ENCODE data around the gene CNPY2.
A peak's percentile ranks its signal among the peaks of the same experiment; 100 is the strongest.
"Not testable (repeated sequence)": the region's sequence is repeated elsewhere in the genome, so short reads cannot be mapped to it uniquely, and the experiment has no call there.

The CNPY2 gene

GRCh38 chr12:56332512-56333196 is 16.9 kb upstream of the CNPY2 start:
- H3K4me3 ChIP-seq (ENCODE audit: low read length): peak overlapping the region; percentile 83
- no peaks in the 10 kb centered on the region for H3K27me3 ChIP-seq (ENCODE audit: insufficient read depth, low read length)
- no peaks in the 10 kb centered on the region for H3K9me3 ChIP-seq (ENCODE audit: insufficient read depth, low read depth, low read length)
- H3K36me3 ChIP-seq (ENCODE audit: insufficient read depth, low read depth, low read length): no peaks in the 10 kb centered on the region
- peaks cover 9% of the 10 kb centered on the region for H3K4me1 ChIP-seq (ENCODE audit: insufficient read depth, low read length)
- peak overlapping the region; percentile 94; the same call in 1 of the 2 replicates for H3K9ac ChIP-seq (ENCODE audit: low read depth, low read length)
- peak overlapping the region; percentile 93 for H3K27ac ChIP-seq (ENCODE audit: low read length)

GRCh38 chr12:56330936-56331490 is 15.2 kb upstream of the CNPY2 start:
- Histone ChIP-seq H3K27me3 (ENCODE audit: insufficient read depth, low read length) (no peaks in the 10 kb centered on the region), H3K36me3 (ENCODE audit: insufficient read depth, low read depth, low read length) (peaks cover 6% of the 10 kb centered on the region), H3K27ac (ENCODE audit: low read length) (no peak overlapping the region), H3K4me1 (ENCODE audit: insufficient read depth, low read length) (peaks cover 7% of the 10 kb centered on the region), H3K4me3 (ENCODE audit: low read length) (no peak overlapping the region), H3K9ac (ENCODE audit: low read depth, low read length) (no peak overlapping the region), H3K9me3 (ENCODE audit: insufficient read depth, low read depth, low read length) (no peaks in the 10 kb centered on the region)

GRCh38 chr12:56326533-56326932 is 10.7 kb upstream of the CNPY2 start:
- no peak overlapping the region for H3K4me3 ChIP-seq (ENCODE audit: low read length)
- peaks cover 36% of the 10 kb centered on the region for H3K36me3 ChIP-seq (ENCODE audit: insufficient read depth, low read depth, low read length)
- H3K27me3 ChIP-seq (ENCODE audit: insufficient read depth, low read length): no peaks in the 10 kb centered on the region
- no peak overlapping the region for H3K9ac ChIP-seq (ENCODE audit: low read depth, low read length)
- H3K27ac ChIP-seq (ENCODE audit: low read length): no peak overlapping the region
- no peaks in the 10 kb centered on the region for H3K4me1 ChIP-seq (ENCODE audit: insufficient read depth, low read length)
- H3K9me3 ChIP-seq (ENCODE audit: insufficient read depth, low read depth, low read length): no peaks in the 10 kb centered on the region

GRCh38 chr12:56326126-56326525 is 10.3 kb upstream of the CNPY2 start:
- Histone ChIP-seq H3K27me3 (ENCODE audit: insufficient read depth, low read length) (no peaks in the 10 kb centered on the region), H3K4me1 (ENCODE audit: insufficient read depth, low read length) (no peaks in the 10 kb centered on the region), H3K27ac (ENCODE audit: low read length) (no peak overlapping the region), H3K9me3 (ENCODE audit: insufficient read depth, low read depth, low read length) (no peaks in the 10 kb centered on the region), H3K36me3 (ENCODE audit: insufficient read depth, low read depth, low read length) (peaks cover 36% of the 10 kb centered on the region), H3K4me3 (ENCODE audit: low read length) (no peak overlapping the region), H3K9ac (ENCODE audit: low read depth, low read length) (no peak overlapping the region)

DNA sequence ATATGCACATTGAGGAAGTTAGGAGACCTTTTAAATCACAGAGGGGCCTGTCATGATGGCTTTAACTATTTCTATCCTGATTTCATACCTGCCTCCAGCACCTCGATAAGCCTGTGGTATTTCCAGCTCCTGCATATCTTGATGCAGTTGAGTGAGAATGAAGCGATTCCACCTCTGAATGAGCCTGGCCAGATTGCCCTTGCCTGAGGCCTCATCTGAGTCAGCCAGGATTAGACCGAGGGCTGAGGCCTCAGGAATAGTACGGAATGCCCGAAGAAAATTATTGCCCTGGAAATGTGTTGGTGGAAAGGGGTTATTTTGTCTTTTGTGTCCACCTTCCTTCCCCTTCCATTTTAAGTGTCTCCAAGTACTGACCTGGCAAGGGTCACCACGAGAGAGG is 8.4 kb upstream of the CNPY2 start:
- no peaks in the 10 kb centered on the region for H3K9me3 ChIP-seq (ENCODE audit: insufficient read depth, low read depth, low read length)
- H3K27me3 ChIP-seq (ENCODE audit: insufficient read depth, low read length): no peaks in the 10 kb centered on the region
- H3K4me1 ChIP-seq (ENCODE audit: insufficient read depth, low read length): no peaks in the 10 kb centered on the region
- H3K9ac ChIP-seq (ENCODE audit: low read depth, low read length): no peak overlapping the region
- no peak overlapping the region for H3K4me3 ChIP-seq (ENCODE audit: low read length)
- H3K36me3 ChIP-seq (ENCODE audit: insufficient read depth, low read depth, low read length): peaks cover 44% of the 10 kb centered on the region
- H3K27ac ChIP-seq (ENCODE audit: low read length): no peak overlapping the region

DNA sequence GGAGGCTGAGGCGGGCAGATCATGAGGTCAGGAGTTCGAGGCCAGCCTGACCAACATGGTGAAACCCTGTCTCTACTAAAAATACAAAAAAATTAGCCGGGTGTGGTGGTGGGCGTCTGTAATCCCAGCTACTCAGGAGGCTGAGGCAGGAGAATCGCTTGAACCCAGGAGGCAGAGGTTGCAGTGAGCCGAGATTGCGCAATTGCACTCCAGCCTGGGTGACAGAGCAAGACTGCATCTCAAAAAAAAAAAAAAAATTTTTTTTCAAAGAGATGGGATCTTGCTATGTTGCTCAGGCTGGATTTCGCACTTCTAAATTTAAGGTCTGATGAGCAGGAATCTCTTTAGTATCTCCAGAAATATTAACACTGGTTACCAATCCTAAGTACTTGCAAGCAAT is 5.8 kb upstream of the CNPY2 start:
- H3K4me3 ChIP-seq (ENCODE audit: low read length); H3K9ac ChIP-seq (ENCODE audit: low read depth, low read length); H3K27me3 ChIP-seq (ENCODE audit: insufficient read depth, low read length); H3K4me1 ChIP-seq (ENCODE audit: insufficient read depth, low read length); H3K9me3 ChIP-seq (ENCODE audit: insufficient read depth, low read depth, low read length); H3K27ac ChIP-seq (ENCODE audit: low read length): not testable (repeated sequence)
- H3K36me3 ChIP-seq (ENCODE audit: insufficient read depth, low read depth, low read length): peaks cover 49% of the 10 kb centered on the region

GRCh38 chr12:56321027-56321426 is 5.2 kb upstream of the CNPY2 start:
- Histone ChIP-seq H3K27me3 (ENCODE audit: insufficient read depth, low read length) (no peaks in the 10 kb centered on the region), H3K4me3 (ENCODE audit: low read length) (no peak overlapping the region), H3K27ac (ENCODE audit: low read length) (no peak overlapping the region), H3K9ac (ENCODE audit: low read depth, low read length) (no peak overlapping the region), H3K9me3 (ENCODE audit: insufficient read depth, low read depth, low read length) (no peaks in the 10 kb centered on the region), H3K4me1 (ENCODE audit: insufficient read depth, low read length) (no peaks in the 10 kb centered on the region), H3K36me3 (ENCODE audit: insufficient read depth, low read depth, low read length) (peaks cover 43% of the 10 kb centered on the region)

DNA sequence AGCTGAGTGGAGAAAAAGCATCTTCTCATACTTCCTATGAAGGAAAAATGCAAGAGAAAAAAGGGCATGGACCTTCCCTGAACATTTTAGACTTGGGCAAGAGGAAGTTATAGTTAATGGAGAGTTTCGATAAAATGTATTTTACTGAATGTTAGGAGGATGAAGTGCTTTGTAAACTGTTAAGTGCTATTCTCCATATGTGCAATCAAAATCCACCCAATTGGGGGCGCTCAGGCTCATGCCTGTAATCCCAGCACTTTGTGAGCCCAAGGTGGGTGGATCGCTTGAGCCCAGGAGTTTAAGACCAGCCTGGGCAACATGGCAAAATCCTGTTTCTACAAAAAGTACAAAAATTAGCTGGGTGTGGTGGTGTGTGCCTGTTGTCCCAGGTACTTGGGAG is 1.9 kb upstream of the CNPY2 start:
- peaks cover 35% of the 10 kb centered on the region for H3K36me3 ChIP-seq (ENCODE audit: insufficient read depth, low read depth, low read length)
- H3K27me3 ChIP-seq (ENCODE audit: insufficient read depth, low read length): no peaks in the 10 kb centered on the region
- H3K9ac ChIP-seq (ENCODE audit: low read depth, low read length): no peak overlapping the region
- no peak overlapping the region for H3K27ac ChIP-seq (ENCODE audit: low read length)
- no peaks in the 10 kb centered on the region for H3K9me3 ChIP-seq (ENCODE audit: insufficient read depth, low read depth, low read length)
- H3K4me1 ChIP-seq (ENCODE audit: insufficient read depth, low read length): peaks cover 7% of the 10 kb centered on the region
- no peak overlapping the region for H3K4me3 ChIP-seq (ENCODE audit: low read length)

- peak overlapping the region; percentile 65 for H3K27ac ChIP-seq (ENCODE audit: low read length)
- H3K9ac ChIP-seq (ENCODE audit: low read depth, low read length): peak overlapping the region; percentile 99
- H3K9me3 ChIP-seq (ENCODE audit: insufficient read depth, low read depth, low read length): no peaks in the 10 kb centered on the region
- no peaks in the 10 kb centered on the region for H3K27me3 ChIP-seq (ENCODE audit: insufficient read depth, low read length)
- H3K4me3 ChIP-seq (ENCODE audit: low read length): peak overlapping the region; percentile 96
- H3K4me1 ChIP-seq (ENCODE audit: insufficient read depth, low read length): peaks cover 7% of the 10 kb centered on the region
- H3K36me3 ChIP-seq (ENCODE audit: insufficient read depth, low read depth, low read length): peaks cover 50% of the 10 kb centered on the region
Measured at GRCh38 chr12:56315249-56315621, 553 bp downstream of the CNPY2 start.

DNA sequence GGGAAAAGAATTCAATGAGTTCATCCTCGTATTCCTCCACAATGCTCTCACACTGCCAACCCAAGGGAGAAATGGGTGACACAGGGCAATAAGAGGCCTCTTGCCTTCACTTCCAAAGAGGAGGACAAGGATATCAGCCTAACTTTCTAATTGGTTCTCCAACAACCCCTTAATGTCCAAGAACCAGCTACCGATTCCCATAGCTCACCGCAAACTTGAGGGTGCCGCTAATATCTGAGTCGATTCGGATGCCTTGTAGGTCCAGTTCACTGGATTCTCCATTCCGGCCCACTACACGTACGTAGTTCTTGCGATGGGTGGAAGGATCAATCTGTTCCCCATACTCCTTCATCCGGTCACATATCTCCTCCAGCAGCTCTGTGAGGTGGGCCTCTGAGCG is 4.8 kb downstream of the CNPY2 start:
- Histone ChIP-seq H3K9me3 (ENCODE audit: insufficient read depth, low read depth, low read length) (no peaks in the 10 kb centered on the region), H3K9ac (ENCODE audit: low read depth, low read length) (no peak overlapping the region), H3K4me3 (ENCODE audit: low read length) (no peak overlapping the region), H3K36me3 (ENCODE audit: insufficient read depth, low read depth, low read length) (peaks cover 73% of the 10 kb centered on the region), H3K27ac (ENCODE audit: low read length) (no peak overlapping the region), H3K4me1 (ENCODE audit: insufficient read depth, low read length) (peaks cover 7% of the 10 kb centered on the region), H3K27me3 (ENCODE audit: insufficient read depth, low read length) (no peaks in the 10 kb centered on the region)

DNA sequence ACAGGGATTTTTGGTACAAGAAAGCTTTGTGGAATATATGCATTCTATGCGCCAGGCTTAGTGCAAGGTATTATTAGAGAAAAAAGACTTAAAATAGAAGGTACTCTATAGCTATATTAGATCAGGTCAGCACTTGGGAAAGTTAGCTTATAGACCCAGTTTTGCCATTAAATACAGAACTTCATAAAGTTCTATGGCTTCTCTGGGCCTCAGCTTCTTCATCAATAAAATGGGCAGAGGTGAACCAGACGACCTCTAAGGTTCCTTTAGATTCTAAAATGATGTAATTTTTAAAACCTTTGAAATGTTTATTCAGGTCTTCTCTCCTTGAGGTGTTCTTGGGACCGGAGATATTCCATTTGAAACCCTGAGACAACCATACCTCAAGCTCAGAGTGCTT is 7.1 kb downstream of the CNPY2 start:
- H3K4me1 ChIP-seq (ENCODE audit: insufficient read depth, low read length): no peaks in the 10 kb centered on the region
- H3K9ac ChIP-seq (ENCODE audit: low read depth, low read length): no peak overlapping the region
- no peaks in the 10 kb centered on the region for H3K27me3 ChIP-seq (ENCODE audit: insufficient read depth, low read length)
- H3K27ac ChIP-seq (ENCODE audit: low read length): no peak overlapping the region
- no peaks in the 10 kb centered on the region for H3K9me3 ChIP-seq (ENCODE audit: insufficient read depth, low read depth, low read length)
- H3K4me3 ChIP-seq (ENCODE audit: low read length): no peak overlapping the region
- peaks cover 82% of the 10 kb centered on the region for H3K36me3 ChIP-seq (ENCODE audit: insufficient read depth, low read depth, low read length)

DNA sequence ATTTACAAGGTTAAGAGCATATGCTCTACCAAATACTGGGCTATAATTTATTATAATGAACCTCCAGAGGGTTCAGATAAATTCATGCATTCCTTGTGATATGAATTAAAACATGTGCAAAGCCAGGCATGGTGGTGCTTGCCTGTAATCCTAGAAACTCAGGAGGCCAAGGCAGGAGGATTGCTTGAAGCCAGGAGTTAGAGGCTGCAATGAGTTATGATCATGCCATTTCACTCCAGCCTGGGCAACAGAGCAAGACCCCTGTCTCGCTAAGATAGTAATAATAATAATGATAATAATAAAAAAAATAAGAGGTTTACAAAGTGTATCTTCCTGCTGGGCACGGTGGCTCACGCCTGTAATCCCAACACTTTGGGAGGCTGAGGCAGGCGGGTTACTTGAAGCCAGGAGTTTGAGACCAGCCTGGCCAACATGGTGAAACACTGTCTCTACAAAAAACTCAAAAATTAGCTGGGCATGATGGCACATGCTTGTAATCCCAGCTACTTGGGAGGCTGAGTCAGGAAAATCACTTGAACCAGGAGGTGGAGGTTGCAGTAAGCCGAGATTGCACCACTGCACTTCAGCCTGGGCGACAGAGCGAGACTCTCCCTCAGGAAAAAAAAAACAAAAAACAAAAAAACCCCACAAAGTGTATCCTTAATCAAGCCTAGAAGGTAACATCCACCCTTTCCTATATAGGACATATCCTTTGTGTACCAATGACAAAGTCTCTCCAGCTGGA is 8.4 kb downstream of the CNPY2 start:
- H3K27ac ChIP-seq (ENCODE audit: low read length): no peak overlapping the region
- H3K9me3 ChIP-seq (ENCODE audit: insufficient read depth, low read depth, low read length): no peaks in the 10 kb centered on the region
- H3K4me1 ChIP-seq (ENCODE audit: insufficient read depth, low read length): no peaks in the 10 kb centered on the region
- no peak overlapping the region for H3K4me3 ChIP-seq (ENCODE audit: low read length)
- no peak overlapping the region for H3K9ac ChIP-seq (ENCODE audit: low read depth, low read length)
- no peaks in the 10 kb centered on the region for H3K27me3 ChIP-seq (ENCODE audit: insufficient read depth, low read length)
- peaks cover 72% of the 10 kb centered on the region for H3K36me3 ChIP-seq (ENCODE audit: insufficient read depth, low read depth, low read length)

All from iPS-20b (cell line).